HCT116 (cell line): Measurements from ENCODE around the gene EEF1E1. TPM values are rescaled to one million over a fixed set of nuclear protein-coding genes. Genes with fewer than 3 reads are reported as not detected.

ENCODE experiments used
- ATAC-seq: fragments of 200-7000 bp; cut with Tn5 transposase; 2 replicates; pipeline ENCODE4 v1.9.1; 2020; ENCODE audit warnings: mild to moderate bottlenecking, moderate library complexity
- BruUV-seq: library from RNA; stranded (reverse); fragments of 400-500 nt; replicated peaks from 2 replicates; lab custom pipeline; 2021; lab: Mats Ljungman, UMichigan
- CTCF ChIA-PET: fragments of 300-600 bp; sonication (Branson Sonifier 250); formaldehyde crosslinking; loops from one replicate; lab custom pipeline; 2021; ENCODE audit warnings: antibody characterized with exemption; lab: Charles Lee
- POLR2A ChIA-PET: fragments of 300-600, 350-600 bp; sonication (Branson Sonifier 250); formaldehyde crosslinking; loops from one replicate; lab custom pipeline; 2021; ENCODE audit warnings: antibody characterized with exemption; lab: Charles Lee
- RAD21 ChIA-PET, 2 experiments: fragments of 300-600 bp; sonication (Branson Sonifier 250); formaldehyde crosslinking; loops; one replicate each; lab custom pipeline; 2023; ENCODE audit warnings: low total read pairs in 2 of 2; ENCODE audit not compliant: uncharacterized antibody in 2 of 2, unreplicated experiment in 2 of 2, low non-redundant PET in 1 of 2; lab: Charles Lee
- DNase-seq: peaks from one replicate; pipeline ENCODE4 v3.0.0-alpha.2; 2010; ENCODE audit warnings: low read depth, low spot score
- H2AFZ ChIP-seq: fragments of 200-600 bp; shearing (Covaris generic), sonication (generic); 2 replicates; pipeline ENCODE4 v1.6.1; 2017; ENCODE audit warnings: low read depth, mixed run types, mixed read lengths, antibody characterized with exemption, low read length; ENCODE audit not compliant: poor library complexity, severe bottlenecking
- H3K27ac ChIP-seq: 2 replicates; pipeline ENCODE4 v1.5.1; 2012; ENCODE audit warnings: low read depth, low read length
- H3K27me3 ChIP-seq: fragments of 200-600 bp; sonication (generic); 2 replicates; pipeline ENCODE4 v1.6.1; 2016; ENCODE audit warnings: mixed run types, low read length, mixed read lengths; ENCODE audit not compliant: insufficient read depth
- H3K36me3 ChIP-seq, 2 experiments: fragments of 200-500 bp in 1 of 2; fragments of 200-600 bp in 1 of 2; sonication (Bioruptor generic) in 1 of 2; sonication (generic) in 1 of 2; 2 replicates each; pipeline versions ENCODE4 v1.5.1 to v1.6.1; 2014 to 2016; ENCODE audit warnings: low read length in 2 of 2, inconsistent platforms in 1 of 2, mixed read lengths in 1 of 2, mixed run types in 1 of 2; ENCODE audit not compliant: insufficient read depth in 2 of 2, control insufficient read depth in 1 of 2
- H3K4me1 ChIP-seq, 2 experiments: fragments of 200-600 bp in 1 of 2; sonication (generic) in 1 of 2; 2 replicates each; pipeline versions ENCODE4 v1.5.1 to v1.6.1; 2012 to 2017; ENCODE audit warnings: low read length in 2 of 2, inconsistent platforms in 1 of 2, mild to moderate bottlenecking in 1 of 2, mixed read lengths in 1 of 2, mixed run types in 1 of 2, moderate library complexity in 1 of 2; ENCODE audit not compliant: insufficient read depth in 2 of 2, control insufficient read depth in 1 of 2
- H3K4me2 ChIP-seq: fragments of 200-600 bp; sonication (generic); 2 replicates; pipeline ENCODE4 v1.6.1; 2017; ENCODE audit warnings: mixed run types, low read length, mixed read lengths
- H3K4me3 ChIP-seq, 2 experiments: fragments of 200-600 bp in 1 of 2; sonication (generic) in 1 of 2; replicated peaks in 1 of 2; 2 replicates each; pipeline ENCODE4 v1.5.1; 2011 to 2016; ENCODE audit warnings: low read length in 2 of 2, control low read depth in 1 of 2, low read depth in 1 of 2, mild to moderate bottlenecking in 1 of 2, mixed read lengths in 1 of 2, mixed run types in 1 of 2
- H3K79me2 ChIP-seq: fragments of 200-600 bp; sonication (generic); 2 replicates; pipeline ENCODE4 v1.6.1; 2017; ENCODE audit warnings: mild to moderate bottlenecking, mixed run types, low read length, moderate library complexity, mixed read lengths; ENCODE audit not compliant: insufficient read depth
- H3K9ac ChIP-seq: fragments of 200-600 bp; sonication (generic); 2 replicates; pipeline ENCODE4 v1.6.1; 2016; ENCODE audit warnings: low read length, mixed read lengths
- H3K9me2 ChIP-seq: fragments of 200-600 bp; sonication (generic), shearing (Covaris generic); 2 replicates; pipeline ENCODE4 v1.6.1; 2017; ENCODE audit warnings: mixed run types, mild to moderate bottlenecking, moderate library complexity; ENCODE audit not compliant: insufficient read depth
- H3K9me3 ChIP-seq, 2 experiments: fragments of 200-500 bp in 1 of 2; fragments of 200-600 bp in 1 of 2; sonication (Bioruptor generic) in 1 of 2; sonication (generic) in 1 of 2; 2 replicates each; pipeline ENCODE4 v1.6.1; 2014 to 2017; ENCODE audit warnings: low read length in 2 of 2, mixed read lengths in 2 of 2, inconsistent platforms in 1 of 2, low read depth in 1 of 2, mild to moderate bottlenecking in 1 of 2, mixed run types in 1 of 2, moderate library complexity in 1 of 2; ENCODE audit not compliant: control insufficient read depth in 1 of 2, insufficient read depth in 1 of 2
- H4K20me1 ChIP-seq: fragments of 200-600 bp; sonication (generic), shearing (Covaris generic); 2 replicates; pipeline ENCODE4 v1.6.1; 2017; ENCODE audit warnings: mixed run types, mild to moderate bottlenecking, moderate library complexity; ENCODE audit not compliant: insufficient read depth
- CEBPB ChIP-seq: IDR thresholded peaks from 2 replicates; pipeline ENCODE4 v1.6.1; 2012; ENCODE audit warnings: low read depth
- EGR1 ChIP-seq: IDR thresholded peaks from 2 replicates; pipeline ENCODE4 v1.6.1; 2012; ENCODE audit warnings: low read depth
- ELF1 ChIP-seq: IDR thresholded peaks from 2 replicates; pipeline ENCODE4 v1.6.1; 2012; ENCODE audit warnings: low read depth, borderline replicate concordance
- EZH2 ChIP-seq: fragments of 200-600 bp; sonication (generic); IDR thresholded peaks from 2 replicates; pipeline ENCODE4 v1.6.1; 2017; ENCODE audit warnings: antibody characterized with exemption, mixed run types
- EZH2phosphoT487 ChIP-seq: fragments of 200-600 bp; IDR thresholded peaks from 2 replicates; pipeline ENCODE4 v1.6.1; 2018; ENCODE audit warnings: antibody characterized with exemption, borderline replicate concordance
- POLR2A ChIP-seq: IDR thresholded peaks from 2 replicates; pipeline ENCODE4 v1.7.0; 2011; ENCODE audit warnings: borderline replicate concordance; ENCODE audit not compliant: insufficient read depth, insufficient read length; ENCODE audit errors: extremely low read depth
- SIN3A ChIP-seq: IDR thresholded peaks from 2 replicates; pipeline ENCODE4 v1.6.1; 2012; ENCODE audit warnings: low read depth
- ZFX ChIP-seq: fragments of 450-650 bp; IDR thresholded peaks from 2 replicates; pipeline ENCODE4 v1.6.1; 2017
- intact Hi-C: fragments of 100-400 bp; cut with micrococcal nuclease; formaldehyde crosslinking; loops from 2 replicates; pipeline ENCODE4 v1.10.0; 2022
- total RNA-seq: library from RNA; stranded (reverse); gene quantifications from one replicate; pipeline ENCODE4 v1.2.1, GENCODE V29; 2021; ENCODE audit not compliant: unreplicated experiment
- TF ChIP-seq, protein P1 (sequence below): IDR thresholded peaks from 2 replicates; pipeline ENCODE4 v1.6.1; 2012; ENCODE audit warnings: low read depth
- TF ChIP-seq, protein P2 (sequence below): IDR thresholded peaks from 2 replicates; pipeline ENCODE4 v1.6.1; 2012
- TF ChIP-seq, protein P3 (sequence below), 3 experiments: fragments of 200-600 bp in 1 of 3; sonication (generic) in 1 of 3; IDR thresholded peaks in 2 of 3; conservative IDR thresholded peaks in 1 of 3; 2 replicates each; pipeline ENCODE4 v1.5.1; 2012 to 2017; ENCODE audit warnings: low read depth in 2 of 3, low read length in 2 of 3, antibody characterized with exemption in 1 of 3, borderline replicate concordance in 1 of 3, control low read depth in 1 of 3, mild to moderate bottlenecking in 1 of 3, mixed read lengths in 1 of 3, mixed run types in 1 of 3, moderate library complexity in 1 of 3; ENCODE audit not compliant: insufficient read depth in 1 of 3

Gene EEF1E1
- total RNA-seq, 1 experiment from 2014 or later = 69.7 TPM

DNA sequence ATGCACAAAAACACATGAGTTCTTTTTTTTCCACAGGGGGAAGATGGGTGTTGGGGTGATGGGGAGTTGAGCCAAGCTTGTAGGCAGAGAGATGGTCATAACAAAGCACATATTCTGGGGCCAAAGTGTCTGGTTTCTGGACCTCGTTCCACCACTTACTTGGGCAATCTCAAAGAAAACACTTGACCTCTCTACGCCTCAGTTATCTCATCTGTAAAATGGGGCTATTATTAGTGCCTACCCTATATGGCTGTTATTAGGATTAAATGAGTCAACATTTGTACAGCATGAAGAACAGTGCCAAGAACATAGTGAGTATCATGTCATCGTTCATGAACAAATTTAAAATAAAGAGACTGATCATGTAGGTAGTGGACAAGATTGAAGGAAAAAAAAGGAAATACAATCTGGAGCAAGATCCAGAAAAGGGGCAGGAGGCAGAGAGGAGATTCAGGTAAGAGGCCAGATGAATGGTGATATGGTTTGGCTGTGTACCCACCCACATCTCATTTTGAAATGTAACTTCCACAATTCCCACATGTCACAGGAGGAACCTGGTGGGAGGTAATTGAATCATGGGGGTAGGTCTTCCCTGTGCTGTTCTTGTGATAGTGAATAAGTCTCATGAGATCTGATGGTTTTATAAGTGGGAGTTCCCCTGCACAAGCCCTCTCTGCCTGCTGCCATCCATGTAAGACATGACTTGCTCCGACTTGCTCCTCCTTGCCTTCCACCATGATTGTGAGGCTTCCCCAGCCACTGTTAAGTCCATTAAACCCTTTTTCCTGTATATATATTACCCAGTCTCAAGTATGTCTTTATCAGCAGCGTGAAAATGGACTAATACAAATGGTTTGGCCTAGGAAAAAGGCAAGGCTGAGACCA lies 14.2 kb downstream of the EEF1E1 start:
- peaks cover 12% of the 10 kb centered on the region; the same call in 1 of the 2 replicates for H4K20me1 ChIP-seq
- CTCF ChIA-PET = no interaction called here
- H3K9me2 ChIP-seq = no peaks in the 10 kb centered on the region
- DNase-seq = no peak
- no peak overlapping the region for H3K9ac ChIP-seq
- intact Hi-C loops = no loop called here
- ATAC-seq = no peak
- peaks cover 93% of the 10 kb centered on the region for H3K79me2 ChIP-seq
- H3K9me3 ChIP-seq = no peaks in the 10 kb centered on the region
- POLR2A ChIA-PET = interaction anchor here (1.2 kb wide), 1 partner anchor 15 kb away, joined by 3 read pairs; the partner anchor contains the start of gene EEF1E1
- BruUV-seq = no TSS peak
- TF ChIP-seq EGR1 (no peak), ELF1 (no peak), EZH2phosphoT487 (no peak), ZFX (no peak), SIN3A (no peak), POLR2A (no peak), CEBPB (no peak), EZH2 (no peak)
- TF ChIP-seq, protein P1, sequence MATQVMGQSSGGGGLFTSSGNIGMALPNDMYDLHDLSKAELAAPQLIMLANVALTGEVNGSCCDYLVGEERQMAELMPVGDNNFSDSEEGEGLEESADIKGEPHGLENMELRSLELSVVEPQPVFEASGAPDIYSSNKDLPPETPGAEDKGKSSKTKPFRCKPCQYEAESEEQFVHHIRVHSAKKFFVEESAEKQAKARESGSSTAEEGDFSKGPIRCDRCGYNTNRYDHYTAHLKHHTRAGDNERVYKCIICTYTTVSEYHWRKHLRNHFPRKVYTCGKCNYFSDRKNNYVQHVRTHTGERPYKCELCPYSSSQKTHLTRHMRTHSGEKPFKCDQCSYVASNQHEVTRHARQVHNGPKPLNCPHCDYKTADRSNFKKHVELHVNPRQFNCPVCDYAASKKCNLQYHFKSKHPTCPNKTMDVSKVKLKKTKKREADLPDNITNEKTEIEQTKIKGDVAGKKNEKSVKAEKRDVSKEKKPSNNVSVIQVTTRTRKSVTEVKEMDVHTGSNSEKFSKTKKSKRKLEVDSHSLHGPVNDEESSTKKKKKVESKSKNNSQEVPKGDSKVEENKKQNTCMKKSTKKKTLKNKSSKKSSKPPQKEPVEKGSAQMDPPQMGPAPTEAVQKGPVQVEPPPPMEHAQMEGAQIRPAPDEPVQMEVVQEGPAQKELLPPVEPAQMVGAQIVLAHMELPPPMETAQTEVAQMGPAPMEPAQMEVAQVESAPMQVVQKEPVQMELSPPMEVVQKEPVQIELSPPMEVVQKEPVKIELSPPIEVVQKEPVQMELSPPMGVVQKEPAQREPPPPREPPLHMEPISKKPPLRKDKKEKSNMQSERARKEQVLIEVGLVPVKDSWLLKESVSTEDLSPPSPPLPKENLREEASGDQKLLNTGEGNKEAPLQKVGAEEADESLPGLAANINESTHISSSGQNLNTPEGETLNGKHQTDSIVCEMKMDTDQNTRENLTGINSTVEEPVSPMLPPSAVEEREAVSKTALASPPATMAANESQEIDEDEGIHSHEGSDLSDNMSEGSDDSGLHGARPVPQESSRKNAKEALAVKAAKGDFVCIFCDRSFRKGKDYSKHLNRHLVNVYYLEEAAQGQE = no peak
- TF ChIP-seq, protein P2, sequence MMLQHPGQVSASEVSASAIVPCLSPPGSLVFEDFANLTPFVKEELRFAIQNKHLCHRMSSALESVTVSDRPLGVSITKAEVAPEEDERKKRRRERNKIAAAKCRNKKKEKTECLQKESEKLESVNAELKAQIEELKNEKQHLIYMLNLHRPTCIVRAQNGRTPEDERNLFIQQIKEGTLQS = no peak
- TF ChIP-seq, protein P3, sequence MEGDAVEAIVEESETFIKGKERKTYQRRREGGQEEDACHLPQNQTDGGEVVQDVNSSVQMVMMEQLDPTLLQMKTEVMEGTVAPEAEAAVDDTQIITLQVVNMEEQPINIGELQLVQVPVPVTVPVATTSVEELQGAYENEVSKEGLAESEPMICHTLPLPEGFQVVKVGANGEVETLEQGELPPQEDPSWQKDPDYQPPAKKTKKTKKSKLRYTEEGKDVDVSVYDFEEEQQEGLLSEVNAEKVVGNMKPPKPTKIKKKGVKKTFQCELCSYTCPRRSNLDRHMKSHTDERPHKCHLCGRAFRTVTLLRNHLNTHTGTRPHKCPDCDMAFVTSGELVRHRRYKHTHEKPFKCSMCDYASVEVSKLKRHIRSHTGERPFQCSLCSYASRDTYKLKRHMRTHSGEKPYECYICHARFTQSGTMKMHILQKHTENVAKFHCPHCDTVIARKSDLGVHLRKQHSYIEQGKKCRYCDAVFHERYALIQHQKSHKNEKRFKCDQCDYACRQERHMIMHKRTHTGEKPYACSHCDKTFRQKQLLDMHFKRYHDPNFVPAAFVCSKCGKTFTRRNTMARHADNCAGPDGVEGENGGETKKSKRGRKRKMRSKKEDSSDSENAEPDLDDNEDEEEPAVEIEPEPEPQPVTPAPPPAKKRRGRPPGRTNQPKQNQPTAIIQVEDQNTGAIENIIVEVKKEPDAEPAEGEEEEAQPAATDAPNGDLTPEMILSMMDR (IDR thresholded peaks at IDR 0.05 in 2 of 3, conservative IDR thresholded peaks at IDR 0.05 in 1 of 3; ENCODE audit: borderline replicate concordance in 1 of 3, insufficient read depth in 1 of 3, low read depth in 2 of 3, low read length in 2 of 3) = no peak
- H3K27ac ChIP-seq = no peak overlapping the region
- peaks cover 37 to 41% of the 10 kb centered on the region in 2 experiments for H3K4me1 ChIP-seq
- no peak overlapping the region for H3K4me3 ChIP-seq
- RAD21 ChIA-PET = no interaction called here
- no peak overlapping the region for H3K4me2 ChIP-seq
- H3K27me3 ChIP-seq = no peaks in the 10 kb centered on the region
- peaks cover 22 to 54% of the 10 kb centered on the region in 2 experiments for H3K36me3 ChIP-seq
- H2AFZ ChIP-seq = no peak overlapping the region
